Muscle of arm (tissue), 12 donors: ENCODE data around the gene CDHR3. TPM values are rescaled to one million over a fixed set of nuclear protein-coding genes. Genes with fewer than 3 reads are reported as not detected.

Experiments used
- DNase-seq: peaks from one replicate; pipeline ENCODE4 v3.0.0-alpha.2; 2013
- polyA plus RNA-seq, 12 donors: library from polyadenylated mRNA; unstranded; fragments of 120-200 nt; gene quantifications; one replicate each; pipeline ENCODE4 v1.2.1, GENCODE V29; 2013; ENCODE audit not compliant: insufficient read length in 12 of 12

CDHR3 gene
- polyA plus RNA-seq, 12 donors, result 6.0 to 28.2 (median 12.6) TPM; not detected in 1

- DNase-seq, result no peak
Measured at GRCh38 chr7:106063024-106063423, 100.0 kb downstream of the CDHR3 start.

GRCh38 chr7:106063692-106064091 is 100.6 kb downstream of the CDHR3 start:
- DNase-seq, result no peak

GRCh38 chr7:106064316-106064715 is 101.3 kb downstream of the CDHR3 start:
- DNase-seq, result no peak

DNA sequence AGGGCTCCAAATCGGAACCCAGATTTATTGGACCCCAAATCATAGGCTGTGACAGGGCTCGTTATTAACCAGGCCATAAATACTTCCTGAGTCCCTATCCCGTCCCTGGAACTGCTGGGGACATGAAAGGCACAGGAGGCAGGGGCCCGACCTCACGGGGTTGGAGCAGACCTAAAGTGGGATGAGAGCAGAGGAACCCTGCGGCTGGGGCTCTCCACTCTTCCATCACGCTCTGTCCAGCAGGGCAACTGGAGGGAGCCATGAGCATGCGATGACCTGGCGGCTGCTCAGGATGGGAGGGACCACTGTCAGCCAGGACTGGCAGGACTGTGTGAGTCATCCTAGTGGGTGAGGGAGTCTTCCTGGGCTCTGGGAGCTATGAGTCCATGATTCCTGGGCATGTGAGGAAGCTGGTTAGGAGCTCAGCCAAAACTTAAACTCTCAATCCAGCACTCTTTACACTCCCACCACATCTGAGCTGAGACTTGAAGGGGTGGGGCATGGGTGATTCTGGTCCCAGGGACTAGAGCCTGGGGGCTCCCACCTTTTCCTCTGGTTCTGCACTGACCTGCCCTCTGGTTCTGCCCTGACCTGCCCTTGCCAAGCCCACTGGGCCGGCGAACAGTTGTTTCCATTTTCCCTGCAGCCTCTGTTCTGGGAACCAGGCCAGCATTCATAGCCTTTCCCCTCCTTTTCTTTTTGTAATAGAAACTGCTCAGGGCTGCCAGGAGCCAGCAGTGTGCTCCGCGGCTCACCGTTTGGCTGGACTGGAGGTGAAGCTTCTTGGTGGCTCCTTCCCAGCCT is 101.9 kb downstream of the CDHR3 start:
- DNase-seq, result peak; percentile 86

- no peak for DNase-seq
Measured at GRCh38 chr7:106065575-106066500, 102.8 kb downstream of the CDHR3 start.

DNA sequence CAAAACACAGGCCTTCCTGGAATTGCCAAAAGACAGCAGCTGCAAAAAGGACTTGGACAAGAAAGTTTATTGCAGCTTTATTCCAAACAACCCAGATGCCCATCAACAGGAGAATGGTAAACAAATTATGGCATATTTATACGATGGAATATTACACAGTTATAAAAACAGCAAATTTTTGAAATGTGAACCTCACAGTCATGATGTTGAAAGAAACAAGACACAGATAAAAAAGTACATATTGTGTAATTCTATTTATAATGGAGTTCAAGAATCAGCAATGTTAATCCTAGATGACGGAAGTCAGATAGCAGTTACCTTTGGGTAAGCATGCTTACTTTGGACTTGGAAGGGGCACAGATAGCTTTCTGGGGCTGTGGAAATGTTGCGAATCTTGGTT is 104.6 kb downstream of the CDHR3 start:
- no peak for DNase-seq

GRCh38 chr7:106068538-106068961 is 105.5 kb downstream of the CDHR3 start:
- DNase-seq, result no peak

- DNase-seq, result no peak
Measured at GRCh38 chr7:106068986-106069385, 105.9 kb downstream of the CDHR3 start.

DNA sequence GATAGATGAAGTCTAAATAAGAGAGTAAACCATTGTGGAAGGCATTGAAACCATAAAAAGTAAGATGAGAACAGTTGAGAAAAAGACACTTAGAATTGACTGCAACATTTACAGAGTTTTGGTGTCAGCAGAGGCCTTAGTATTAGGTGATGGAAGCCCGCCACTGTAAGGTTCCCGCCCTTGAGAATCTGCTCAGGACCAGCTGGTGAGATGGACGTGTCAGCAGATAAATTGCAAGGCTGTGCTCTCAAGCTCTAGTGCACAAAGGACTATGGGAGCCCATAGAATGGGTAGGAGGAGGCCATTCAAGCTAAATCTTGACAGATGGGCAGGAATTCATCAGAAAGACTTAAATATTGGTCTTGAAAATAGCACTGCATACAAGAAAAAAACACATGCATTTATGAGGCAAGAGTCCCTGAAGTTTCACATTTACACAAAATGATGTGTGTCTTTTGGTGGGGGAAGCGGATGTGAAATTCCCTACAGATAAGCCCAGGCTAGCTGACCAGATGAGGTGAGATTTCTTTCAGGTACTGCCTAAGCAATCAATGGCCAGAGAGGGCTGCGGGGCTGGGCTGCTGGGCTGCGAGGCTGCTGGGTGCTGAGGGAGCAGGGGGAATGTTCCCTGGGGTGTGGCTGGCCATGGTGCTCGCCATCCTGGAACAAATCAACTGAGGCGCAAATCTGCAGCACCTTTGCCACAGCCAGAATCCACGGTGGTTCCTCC is 106.6 kb downstream of the CDHR3 start:
- DNase-seq, result no peak

GRCh38 chr7:106070201-106070551 is 107.1 kb downstream of the CDHR3 start:
- no peak for DNase-seq

GRCh38 chr7:106070567-106071254 is 107.6 kb downstream of the CDHR3 start:
- DNase-seq, result no peak

DNA sequence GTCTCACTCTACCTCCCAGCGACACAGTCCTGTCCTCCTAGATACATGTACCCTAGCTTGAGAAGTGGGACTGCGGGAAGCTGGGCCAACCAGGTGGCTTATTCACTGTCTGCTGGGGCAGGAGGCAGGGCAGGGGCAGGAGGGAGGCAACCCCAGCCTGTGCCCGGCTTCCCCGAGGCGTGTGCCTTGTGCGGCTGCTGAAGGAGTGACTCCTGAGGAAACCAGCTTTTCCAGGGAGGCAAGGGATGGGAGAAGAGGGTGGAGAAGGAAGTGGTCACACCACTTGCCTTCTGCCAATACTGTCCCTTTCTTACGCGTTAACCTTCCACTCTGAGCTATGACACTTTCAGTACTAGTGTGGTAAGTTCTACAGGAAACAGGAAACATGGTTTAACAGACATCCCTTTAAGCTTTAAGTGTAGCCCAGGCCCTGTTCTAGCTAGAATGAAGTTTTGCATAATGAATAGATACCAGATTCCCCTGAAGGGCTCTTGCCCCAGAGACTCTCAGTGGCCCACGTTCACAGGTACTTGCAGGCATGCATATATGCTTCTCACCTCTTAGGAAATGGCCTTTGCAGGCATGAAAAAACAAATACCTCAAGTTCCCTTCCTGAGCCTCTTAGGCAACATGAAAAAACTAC is 108.4 kb downstream of the CDHR3 start:
- no peak for DNase-seq

GRCh38 chr7:106071999-106072714 is 109.1 kb downstream of the CDHR3 start:
- DNase-seq, result no peak

DNA sequence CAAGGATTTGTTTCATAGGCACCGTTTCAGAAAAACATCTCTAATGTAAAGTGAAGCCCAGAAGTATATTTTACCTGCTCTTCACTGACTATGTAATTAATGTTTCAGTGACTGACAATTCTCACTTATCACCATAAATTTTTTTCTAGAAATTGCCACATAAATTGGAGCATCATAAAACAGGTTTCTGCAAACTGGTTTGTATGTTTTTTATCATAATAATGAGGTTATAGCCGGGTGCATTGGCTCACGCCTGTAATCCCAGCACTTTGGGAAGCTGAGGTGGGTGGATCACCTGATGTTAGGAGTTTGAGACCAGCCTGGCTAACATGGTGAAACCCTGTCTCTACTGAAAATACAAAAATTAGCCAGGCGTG is 109.6 kb downstream of the CDHR3 start:
- no peak for DNase-seq

- DNase-seq, result no peak
Measured at GRCh38 chr7:106073701-106074100, 110.6 kb downstream of the CDHR3 start.

GRCh38 chr7:106074257-106074656 is 111.2 kb downstream of the CDHR3 start:
- no peak for DNase-seq

- no peak for DNase-seq
Measured at GRCh38 chr7:106075937-106076336, 112.9 kb downstream of the CDHR3 start.

GRCh38 chr7:106076537-106076936 is 113.5 kb downstream of the CDHR3 start:
- no peak for DNase-seq

DNA sequence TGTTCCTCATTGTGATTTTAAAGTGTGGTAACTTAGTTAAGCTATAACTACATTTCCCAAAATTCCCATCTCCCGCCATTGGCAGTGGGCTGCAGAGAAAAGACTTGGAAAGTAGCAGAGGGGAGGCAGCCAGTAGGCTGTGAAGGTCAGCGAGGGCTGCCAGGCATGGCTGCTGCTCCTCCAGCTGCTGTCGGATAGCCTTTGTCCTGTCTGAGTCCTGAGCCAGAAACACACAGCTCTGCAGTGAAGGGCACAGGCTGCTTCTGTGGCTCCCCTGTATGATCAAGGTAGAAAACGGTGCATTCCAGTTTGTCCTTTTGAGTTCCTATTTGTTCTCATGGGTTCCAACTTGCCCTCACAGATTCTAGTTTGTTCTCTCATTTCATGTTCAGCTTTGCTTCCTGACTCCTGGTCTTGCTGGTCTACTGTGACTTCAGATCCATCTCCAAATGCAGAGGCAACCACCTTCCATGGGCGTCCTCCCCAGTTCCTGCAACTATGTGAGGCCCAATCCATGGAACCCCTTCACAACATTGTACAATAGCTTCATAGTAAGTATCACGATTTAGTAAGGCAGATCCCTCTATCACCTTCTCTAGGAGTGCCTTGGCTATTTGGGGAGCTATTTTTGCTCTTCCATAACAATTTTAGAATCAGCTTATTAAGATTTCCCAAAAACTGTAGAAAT is 117.4 kb downstream of the CDHR3 start:
- DNase-seq, result no peak
